ENCODE results near the gene MCTP2.

MCTP2 gene

DNA sequence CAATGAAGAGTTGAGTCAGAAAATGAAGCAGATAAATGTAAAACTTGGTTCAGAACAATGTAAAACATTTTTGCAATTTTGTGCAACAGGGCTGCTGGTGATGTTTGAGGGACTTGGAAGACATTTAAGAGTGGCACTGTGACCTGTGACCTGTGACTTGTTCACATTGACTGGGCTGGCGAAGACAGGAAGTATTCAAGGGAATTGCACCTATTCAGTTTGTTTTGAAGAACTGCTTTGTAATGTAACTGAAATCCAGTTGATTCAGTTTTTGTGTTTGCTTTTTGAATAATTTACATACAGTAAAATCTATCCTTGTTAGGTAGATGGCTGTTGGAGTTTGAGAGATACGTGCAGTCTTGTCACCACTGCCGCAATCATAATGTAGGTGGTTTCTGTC is 35.4 kb downstream of the MCTP2 start:
- DNase-seq, result no peak

GRCh38 chr15:94269954-94270353 is 38.6 kb downstream of the MCTP2 start:
- no peak for DNase-seq

GRCh38 chr15:94270570-94270969 is 39.2 kb downstream of the MCTP2 start:
- DNase-seq, result no peak

DNA sequence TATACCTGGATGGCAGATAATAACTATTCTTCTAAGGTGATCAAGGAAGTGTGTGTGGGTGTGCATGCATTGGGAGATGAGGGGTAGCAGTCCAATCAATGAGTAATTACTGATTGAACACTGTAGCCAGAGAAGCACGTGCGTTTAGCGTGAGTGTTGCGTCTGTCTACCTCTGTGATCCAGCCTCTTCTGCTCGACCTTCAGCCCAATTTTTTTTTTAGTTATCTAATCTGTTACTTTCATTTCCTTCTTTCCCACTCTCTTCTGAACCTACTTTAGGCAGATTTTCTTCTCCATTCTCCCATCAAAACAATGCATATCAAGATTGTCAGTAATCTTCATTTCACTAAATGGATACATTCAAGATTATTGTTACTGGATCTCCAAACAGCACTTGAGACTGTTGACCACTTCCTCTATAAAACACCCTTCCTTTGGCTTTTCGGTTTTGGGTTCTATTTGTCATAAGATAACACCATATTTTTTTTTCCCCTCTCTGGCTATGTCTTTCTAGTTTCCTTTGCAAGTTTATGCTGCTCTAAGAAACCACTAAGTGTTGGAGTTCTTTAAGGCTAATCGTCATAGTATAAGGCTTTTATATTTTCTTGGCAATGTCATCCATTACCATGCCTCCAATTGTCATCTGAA is 41.0 kb downstream of the MCTP2 start:
- peak; percentile 43 for DNase-seq

GRCh38 chr15:94273826-94274225 is 42.5 kb downstream of the MCTP2 start:
- no peak for DNase-seq

GRCh38 chr15:94274745-94275144 is 43.4 kb downstream of the MCTP2 start:
- no peak for DNase-seq

- DNase-seq, result no peak
Measured at GRCh38 chr15:94277485-94277884, 46.1 kb downstream of the MCTP2 start.

DNA sequence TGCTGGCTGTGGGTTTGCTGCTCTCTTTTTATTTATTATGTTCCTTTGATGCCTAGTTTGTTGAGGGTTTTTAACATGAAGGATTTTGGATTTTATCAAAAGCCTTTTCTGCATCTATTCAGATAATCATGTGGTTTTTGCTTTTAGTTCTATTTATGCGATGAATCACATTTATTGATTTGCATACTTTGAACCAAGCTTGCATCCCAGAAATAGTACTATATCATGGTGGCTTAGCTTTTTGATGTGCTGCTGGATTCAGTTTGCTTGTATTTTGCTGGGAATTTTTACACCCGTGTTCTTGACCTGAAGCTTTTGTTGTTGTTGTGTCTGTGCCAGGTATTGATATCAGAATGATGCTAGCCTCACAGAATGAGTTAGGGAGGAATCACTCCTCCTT is 48.4 kb downstream of the MCTP2 start:
- no peak for DNase-seq

- DNase-seq, result no peak
Measured at GRCh38 chr15:94280301-94280700, 48.9 kb downstream of the MCTP2 start.

DNA sequence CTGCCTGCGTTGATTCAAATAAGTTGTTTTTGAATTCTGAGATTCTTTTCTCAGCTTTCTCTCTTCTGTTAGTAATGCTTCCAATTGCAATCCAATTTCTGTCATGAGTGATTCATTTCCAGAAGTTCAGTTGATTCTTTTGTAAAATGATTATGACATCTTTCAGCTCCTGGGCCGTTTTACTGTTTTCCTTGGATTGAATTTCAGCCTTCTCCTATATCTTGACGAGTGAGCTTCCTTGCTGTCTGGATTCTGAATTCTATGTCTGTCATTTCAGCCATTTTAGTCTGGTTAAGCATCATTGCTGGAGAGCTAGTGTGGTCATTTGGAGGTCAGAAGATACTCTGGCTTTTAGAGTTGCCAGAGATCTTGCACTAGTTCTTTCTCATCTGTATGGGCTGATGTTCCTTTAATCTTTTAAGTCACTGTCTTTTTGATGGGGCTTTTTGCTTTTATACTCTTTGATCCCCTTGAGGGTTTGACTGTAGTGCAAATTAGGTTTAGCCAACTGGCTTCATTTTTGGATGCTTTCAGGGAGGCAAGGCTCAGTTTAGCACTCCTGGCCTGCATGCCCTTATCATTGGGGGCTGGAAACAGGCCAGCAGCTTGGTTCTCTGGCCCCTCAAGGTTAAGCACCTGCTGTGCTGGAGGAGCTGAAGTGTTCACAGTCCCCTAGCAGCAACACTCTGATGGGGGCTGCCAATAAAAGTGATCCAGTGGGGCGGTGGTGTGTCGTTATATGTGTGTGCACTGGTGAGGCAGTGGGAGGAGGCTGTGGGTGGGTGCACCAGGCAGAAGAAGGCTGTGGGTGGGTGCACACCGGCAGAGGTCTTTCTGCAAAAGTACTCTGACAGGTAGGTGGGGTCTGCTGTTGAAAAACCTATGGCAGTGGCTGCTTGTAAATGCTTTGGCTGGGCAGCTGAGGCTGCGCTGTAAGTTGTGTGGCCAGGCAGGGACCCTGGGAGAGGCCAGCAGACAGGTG is 51.2 kb downstream of the MCTP2 start:
- no peak for DNase-seq

DNA sequence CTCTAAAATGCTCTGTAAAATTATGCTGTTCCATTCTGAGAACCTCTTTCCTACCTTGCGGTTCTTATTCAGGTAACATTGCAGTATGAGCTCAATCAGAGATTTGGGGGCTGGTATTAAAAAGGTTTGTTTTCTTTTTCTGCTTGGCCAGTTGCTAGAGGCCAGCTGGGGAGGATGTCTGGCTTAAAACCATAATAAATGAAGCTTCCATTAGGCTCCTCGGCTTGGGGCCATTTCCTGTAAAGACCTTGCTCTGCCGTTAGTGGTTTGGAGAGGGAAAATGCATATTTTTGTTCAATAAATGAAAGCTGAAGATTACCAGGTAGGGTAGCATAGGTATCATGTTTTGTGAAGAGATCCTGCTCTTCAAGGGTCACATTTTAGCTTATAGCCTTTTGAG is 55.2 kb downstream of the MCTP2 start:
- DNase-seq, result no peak

DNA sequence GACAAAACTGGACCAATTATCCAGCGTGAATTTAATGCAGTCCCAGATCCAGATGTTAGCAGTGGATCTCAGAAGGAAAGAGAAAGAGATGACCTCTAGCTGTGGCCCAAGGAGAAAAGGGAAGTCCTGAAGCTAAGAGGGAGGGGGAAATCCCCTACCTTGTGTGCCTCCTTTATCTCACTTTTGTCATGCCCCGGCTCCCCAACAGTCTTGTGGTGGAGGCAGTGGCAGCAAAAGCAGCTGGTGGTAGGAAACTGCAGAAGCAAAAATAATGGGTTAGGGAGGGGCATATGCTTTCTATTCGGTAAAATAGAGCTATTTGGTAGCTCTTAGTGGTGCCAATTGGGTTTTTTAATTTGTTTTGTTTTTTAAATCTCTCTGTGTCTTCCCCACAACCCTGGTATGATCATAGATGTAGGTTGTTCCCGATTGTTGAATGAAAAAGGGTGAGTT is 56.5 kb downstream of the MCTP2 start:
- DNase-seq, result peak; percentile 49

DNA sequence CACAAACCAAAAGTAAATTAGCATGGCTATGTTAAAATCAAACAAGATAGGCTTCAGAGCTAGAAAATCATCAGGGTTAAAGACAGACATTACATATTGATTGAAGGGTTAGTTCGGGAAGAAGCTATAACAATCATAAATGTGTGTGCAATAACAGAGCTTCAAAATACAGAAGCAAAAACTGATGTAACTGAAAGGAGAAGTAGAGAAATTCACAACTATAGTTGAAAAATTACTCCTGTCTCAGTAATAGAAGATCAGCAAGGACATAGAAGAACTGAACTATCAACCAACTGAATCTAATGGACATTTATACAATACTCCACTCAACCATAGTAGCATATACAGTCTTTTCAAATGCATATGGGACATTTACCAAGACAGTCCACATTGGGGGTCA is 59.4 kb downstream of the MCTP2 start:
- DNase-seq, result no peak

- DNase-seq, result no peak
Measured at GRCh38 chr15:94293411-94294402, 62.3 kb downstream of the MCTP2 start.

DNA sequence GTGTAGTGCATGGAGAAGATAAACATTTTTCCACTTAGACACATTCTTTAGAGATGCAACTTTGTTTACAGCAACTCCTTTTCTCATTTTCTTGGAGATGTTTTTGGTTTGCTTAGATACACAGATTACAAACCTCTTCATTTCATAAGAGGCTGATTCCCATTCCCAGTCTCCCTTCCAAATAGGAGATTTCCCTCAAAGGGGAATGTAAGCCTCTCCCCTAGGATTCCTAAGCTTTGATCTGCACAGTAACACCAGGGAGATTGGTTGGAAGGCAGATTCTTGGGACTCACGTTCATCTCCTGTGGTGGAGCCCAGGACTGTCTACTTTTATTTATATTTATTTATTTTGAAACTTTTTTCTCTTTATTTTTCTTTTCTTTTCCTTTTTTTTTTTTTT is 63.2 kb downstream of the MCTP2 start:
- DNase-seq, result no peak

DNA sequence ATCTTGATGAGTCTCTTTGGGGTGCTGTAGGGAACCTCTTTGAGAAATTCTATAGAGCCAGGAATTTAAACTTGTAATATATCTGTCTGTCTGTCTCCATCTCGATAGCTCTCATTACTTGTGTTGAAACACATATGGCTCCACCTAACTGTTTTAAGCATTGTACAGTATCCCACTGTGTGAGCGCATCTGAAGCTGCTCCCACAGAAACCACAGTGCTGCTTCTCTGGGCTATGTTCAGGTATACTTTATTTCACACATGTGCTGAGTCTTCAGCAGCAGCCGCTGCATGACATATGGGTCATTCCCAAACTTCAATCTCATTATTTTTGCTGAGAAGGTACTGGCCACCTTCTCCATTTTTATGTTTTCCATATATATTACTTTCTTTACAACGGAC is 63.9 kb downstream of the MCTP2 start:
- DNase-seq, result no peak

GRCh38 chr15:94296717-94297116 is 65.4 kb downstream of the MCTP2 start:
- DNase-seq, result no peak

DNA sequence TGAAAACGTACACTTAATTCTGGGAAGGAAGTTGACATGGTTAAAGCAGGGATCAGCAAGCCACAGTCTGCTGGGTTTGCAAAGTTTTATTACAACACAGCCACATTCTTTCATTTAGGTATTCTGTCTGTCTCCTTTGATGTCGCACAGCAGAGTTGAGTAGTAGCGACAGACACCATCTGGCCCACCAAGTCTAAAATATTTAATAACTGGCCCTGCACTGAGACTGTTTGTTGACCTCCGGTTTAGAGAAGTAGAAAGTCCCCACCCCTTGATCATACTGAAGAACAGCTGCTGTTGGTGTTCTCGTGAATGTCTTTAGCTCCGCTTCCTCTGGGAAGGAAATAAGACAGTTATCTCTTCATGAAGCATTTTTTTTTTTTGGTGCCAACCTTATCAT is 66.2 kb downstream of the MCTP2 start:
- no peak for DNase-seq

GRCh38 chr15:94298364-94298763 is 67.0 kb downstream of the MCTP2 start:
- DNase-seq, result no peak

GRCh38 chr15:94300612-94301011 is 69.3 kb downstream of the MCTP2 start:
- DNase-seq, result no peak

- DNase-seq, result peak; percentile 64
Measured at GRCh38 chr15:94305133-94305532, 73.8 kb downstream of the MCTP2 start.

GRCh38 chr15:94306700-94307650 is 75.6 kb downstream of the MCTP2 start:
- DNase-seq, result peak; percentile 41

Measured in CD4-positive, alpha-beta T cell treated with Interleukin-4 for 4 hours (primary cell).